A673 (cell line): ENCODE results near the gene PPT1. TPM values are rescaled to one million over a fixed set of nuclear protein-coding genes. Genes with fewer than 3 reads are reported as not detected.

Experiments used
- BruUV-seq: library from RNA; stranded (reverse); fragments of 400-500 nt; replicated peaks from 2 replicates; lab custom pipeline; 2021; lab: Mats Ljungman, UMichigan
- CTCF ChIA-PET: fragments of 300-600 bp; sonication (Branson Sonifier 250); formaldehyde crosslinking; loops from one replicate; lab custom pipeline; 2022; ENCODE audit warnings: antibody characterized with exemption; lab: Charles Lee
- POLR2A ChIA-PET: fragments of 300-600 bp; sonication (Branson Sonifier 250); formaldehyde crosslinking; loops from one replicate; lab custom pipeline; 2022; ENCODE audit warnings: antibody characterized with exemption; ENCODE audit not compliant: low non-redundant PET; lab: Charles Lee
- DNase-seq: peaks from one replicate; pipeline ENCODE4 v3.0.0-alpha.2; 2015; ENCODE audit warnings: low spot score
- H3K27ac ChIP-seq: fragments of 200-600 bp; sonication (generic); 2 replicates; pipeline ENCODE4 v1.5.1; 2016; ENCODE audit warnings: mixed run types, low read depth, mild to moderate bottlenecking, mixed read lengths, antibody characterized with exemption, low read length; ENCODE audit not compliant: poor library complexity, severe bottlenecking
- H3K27me3 ChIP-seq: fragments of 200-600 bp; sonication (generic); replicated peaks from 2 replicates; pipeline ENCODE4 v1.6.1; 2017; ENCODE audit warnings: mixed run types, low read depth, mild to moderate bottlenecking, mixed read lengths, antibody characterized with exemption, low read length; ENCODE audit not compliant: insufficient read depth, poor library complexity
- H3K36me3 ChIP-seq: fragments of 200-600 bp; sonication (generic); 2 replicates; pipeline ENCODE4 v1.6.1; 2016; ENCODE audit warnings: mixed run types, mild to moderate bottlenecking, mixed read lengths, antibody characterized with exemption, low read length; ENCODE audit not compliant: insufficient read depth, poor library complexity, severe bottlenecking
- H3K4me1 ChIP-seq: fragments of 200-600 bp; sonication (generic); 2 replicates; pipeline ENCODE4 v1.6.1; 2017; ENCODE audit warnings: mixed run types, mild to moderate bottlenecking, mixed read lengths, antibody characterized with exemption, low read length; ENCODE audit not compliant: insufficient read depth, poor library complexity, severe bottlenecking
- H3K4me3 ChIP-seq: fragments of 200-600 bp; sonication (generic); 2 replicates; pipeline ENCODE4 v1.5.1; 2016; ENCODE audit warnings: low read depth, mixed run types, mild to moderate bottlenecking, mixed read lengths, low read length; ENCODE audit not compliant: poor library complexity, severe bottlenecking
- H3K9me3 ChIP-seq: fragments of 200-600 bp; sonication (generic); 2 replicates; pipeline ENCODE4 v1.6.1; 2016; ENCODE audit warnings: mixed run types, low read depth, mild to moderate bottlenecking, mixed read lengths, antibody characterized with exemption, low read length; ENCODE audit not compliant: poor library complexity, severe bottlenecking
- CTCF ChIP-seq: fragments of 300-800, 200-600 bp; sonication (generic); conservative IDR thresholded peaks from 2 replicates; pipeline ENCODE4 v1.5.1; 2017; ENCODE audit warnings: low read depth, mild to moderate bottlenecking, antibody characterized with exemption, low read length, moderate library complexity, mixed read lengths
- EZH2 ChIP-seq: fragments of 200-600 bp; sonication (generic); IDR thresholded peaks from 2 replicates; pipeline ENCODE4 v1.6.1; 2017; ENCODE audit warnings: borderline replicate concordance, low read depth, mild to moderate bottlenecking, mixed read lengths, antibody characterized with exemption, low read length; ENCODE audit not compliant: poor library complexity, severe bottlenecking
- intact Hi-C: fragments of 100-400 bp; cut with micrococcal nuclease; formaldehyde crosslinking; loops from one replicate; pipeline ENCODE4 v1.10.0; 2022; ENCODE audit not compliant: unreplicated experiment
- total RNA-seq: library from RNA; stranded (reverse); gene quantifications from 2 replicates; pipeline ENCODE4 v1.2.3, GENCODE V29; 2021

The PPT1 gene
- total RNA-seq, 1 experiment from 2014 or later, result 76.3 TPM

GRCh38 chr1:40056519-40057309, 40.3 kb downstream of the PPT1 start:
- Histone ChIP-seq H3K36me3 (peaks cover 18% of the 10 kb centered on the region), H3K4me3 (no peak overlapping the region), H3K27me3 (no peaks in the 10 kb centered on the region), H3K9me3 (no peaks in the 10 kb centered on the region), H3K4me1 (peaks cover 30% of the 10 kb centered on the region), H3K27ac (no peak overlapping the region)
- TF ChIP-seq CTCF, result no peak
- TF ChIP-seq EZH2, result no peak
- no TSS peak for BruUV-seq
- intact Hi-C loops, result no loop called here
- DNase-seq, result no peak
- ChIA-PET POLR2A (no interaction called here), CTCF (no interaction called here)

- no peaks in the 10 kb centered on the region for H3K27me3 ChIP-seq
- peaks cover 10% of the 10 kb centered on the region for H3K4me1 ChIP-seq
- POLR2A ChIA-PET, result no interaction called here
- no peak overlapping the region for H3K27ac ChIP-seq
- H3K4me3 ChIP-seq, result no peak overlapping the region
- no peaks in the 10 kb centered on the region for H3K9me3 ChIP-seq
- no TSS peak for BruUV-seq
- CTCF ChIA-PET, result no interaction called here
- H3K36me3 ChIP-seq, result peaks cover 4% of the 10 kb centered on the region
- no peak for TF ChIP-seq EZH2
- TF ChIP-seq CTCF, result no peak
- intact Hi-C loops, result no loop called here
- no peak for DNase-seq
Observed at GRCh38 chr1:40053138-40053887, 43.7 kb downstream of the PPT1 start.

GRCh38 chr1:40050863-40051262, 46.2 kb downstream of the PPT1 start:
- Histone ChIP-seq H3K4me1 (peaks cover 8% of the 10 kb centered on the region), H3K27ac (no peak overlapping the region), H3K9me3 (no peaks in the 10 kb centered on the region), H3K27me3 (no peaks in the 10 kb centered on the region), H3K36me3 (peaks cover 4% of the 10 kb centered on the region), H3K4me3 (no peak overlapping the region)
- TF ChIP-seq EZH2 (no peak), CTCF (no peak)
- no peak for DNase-seq
- intact Hi-C loops, result no loop called here
- BruUV-seq, result no TSS peak
- ChIA-PET CTCF (no interaction called here), POLR2A (interaction anchor here (0.6 kb wide), 1 partner anchor 10 kb away, joined by 3 read pairs; the partner anchor contains the start of gene CAP1)
